GM19099 (cell line): ENCODE results near the gene SPANXD.
"Not testable (repeated sequence)": the region's sequence is repeated elsewhere in the genome, so short reads cannot be mapped to it uniquely, and the experiment has no call there.

ENCODE experiments used
- POLR2A ChIP-seq: IDR thresholded peaks from 3 replicates; pipeline ENCODE4 v1.6.1; 2011; ENCODE audit warnings: low read depth; ENCODE audit not compliant: insufficient read length; ENCODE audit errors: extremely low read depth

The SPANXD gene

GRCh38 chrX:141698639-141699038 lies at the start of gene SPANXD:
SPANXD (minus strand) TSS chrX:141698739; CDS start chrX:141698405, 334 bp downstream.
- not testable (repeated sequence) for TF ChIP-seq POLR2A

DNA sequence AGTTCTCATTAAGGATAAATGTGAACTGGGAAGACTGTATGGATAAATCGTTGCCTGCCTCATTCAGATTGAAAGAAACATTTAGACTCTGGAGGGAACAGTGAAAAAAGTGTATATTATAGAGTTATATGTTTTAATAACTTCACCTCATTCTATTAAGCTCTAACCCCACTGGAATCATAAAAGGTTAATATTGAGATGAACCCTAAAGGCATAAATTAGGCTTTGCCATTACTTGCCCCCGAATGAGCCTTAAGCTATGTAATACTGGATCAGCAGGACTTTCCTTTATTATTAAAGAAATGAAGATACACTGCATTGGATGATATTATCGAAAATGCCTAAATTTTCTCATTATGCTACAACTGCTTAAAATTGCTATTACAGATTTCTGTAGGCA lies 44.1 kb upstream of the SPANXD start:
- TF ChIP-seq POLR2A, result no peak

DNA sequence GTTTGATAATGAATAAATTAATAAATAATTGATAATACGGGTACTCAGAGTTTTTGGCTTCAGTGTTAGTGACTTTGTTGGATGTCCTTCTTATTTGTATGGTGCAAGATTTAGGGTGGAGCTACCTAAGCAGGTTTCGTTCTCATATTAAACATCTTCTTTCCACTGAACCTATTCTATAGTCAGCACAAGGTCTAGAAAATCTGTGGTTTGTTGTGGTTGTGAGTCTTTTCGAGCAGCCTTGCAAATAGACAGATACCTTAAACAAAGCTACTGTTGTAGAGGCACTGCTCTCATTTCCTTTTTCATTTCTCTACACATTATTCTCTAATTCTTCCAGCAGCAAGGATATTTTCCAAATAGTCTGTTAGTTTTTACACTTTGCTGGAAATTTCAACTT lies 38.1 kb upstream of the SPANXD start:
- no peak for TF ChIP-seq POLR2A

DNA sequence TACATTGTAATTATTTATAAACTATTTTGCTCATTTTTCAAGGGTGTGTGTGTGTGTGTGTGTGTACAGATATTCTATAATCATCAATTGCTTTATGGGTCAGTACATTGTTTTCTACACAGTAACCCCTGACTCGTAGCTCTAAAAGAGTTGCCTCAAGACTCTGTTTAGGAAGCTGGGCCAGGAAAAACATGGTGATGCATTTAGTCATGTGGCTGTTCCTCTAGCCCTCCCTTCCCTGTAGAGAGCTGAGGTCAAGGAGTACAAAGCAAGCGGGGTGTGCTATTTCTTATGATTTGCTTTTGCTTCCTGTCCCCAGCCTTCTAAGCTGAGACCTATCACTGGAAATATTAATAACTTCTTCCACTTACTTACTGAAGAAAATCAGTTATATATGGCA lies 34.8 kb upstream of the SPANXD start:
- no peak for TF ChIP-seq POLR2A

GRCh38 chrX:141732031-141732430 lies 33.5 kb upstream of the SPANXD start:
- no peak for TF ChIP-seq POLR2A

DNA sequence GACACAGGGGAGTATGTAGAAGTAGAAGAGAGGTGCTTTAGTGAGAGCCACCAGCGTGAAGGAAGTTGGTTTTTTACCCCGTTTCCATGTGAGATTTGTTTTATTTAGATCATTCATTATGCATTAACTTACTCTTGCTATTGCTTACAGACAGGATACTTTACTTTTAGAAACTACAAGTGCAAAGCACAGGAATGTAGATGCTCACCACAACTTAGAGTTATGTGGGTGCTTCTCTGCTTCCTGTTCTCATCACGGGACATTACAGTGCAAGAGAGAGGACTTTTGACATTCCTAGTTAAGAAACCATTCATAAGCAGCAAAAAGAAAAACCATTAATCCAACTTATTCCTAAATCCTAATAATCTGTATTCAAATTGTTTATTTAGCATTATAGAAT lies 25.6 kb upstream of the SPANXD start:
- TF ChIP-seq POLR2A, result no peak

DNA sequence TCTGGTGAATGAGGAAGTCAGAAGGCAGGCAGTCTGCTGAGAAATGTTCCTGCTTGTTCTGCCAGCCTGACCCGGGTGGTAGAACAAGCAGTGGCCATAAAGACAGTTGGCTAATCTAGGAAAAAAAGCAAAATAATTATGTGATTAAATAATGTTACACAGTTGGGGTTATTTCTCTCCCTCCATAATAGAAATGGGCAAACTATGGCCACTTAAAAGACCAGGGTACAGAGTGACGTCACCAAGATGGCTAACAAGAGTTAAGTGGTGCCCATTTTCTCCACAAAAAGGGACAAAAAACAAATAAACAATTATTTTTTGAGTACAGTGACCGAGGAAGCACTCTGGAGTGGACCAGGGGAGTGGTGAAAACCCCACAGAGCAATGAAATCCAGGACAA lies 16.1 kb upstream of the SPANXD start:
- TF ChIP-seq POLR2A, result no peak

DNA sequence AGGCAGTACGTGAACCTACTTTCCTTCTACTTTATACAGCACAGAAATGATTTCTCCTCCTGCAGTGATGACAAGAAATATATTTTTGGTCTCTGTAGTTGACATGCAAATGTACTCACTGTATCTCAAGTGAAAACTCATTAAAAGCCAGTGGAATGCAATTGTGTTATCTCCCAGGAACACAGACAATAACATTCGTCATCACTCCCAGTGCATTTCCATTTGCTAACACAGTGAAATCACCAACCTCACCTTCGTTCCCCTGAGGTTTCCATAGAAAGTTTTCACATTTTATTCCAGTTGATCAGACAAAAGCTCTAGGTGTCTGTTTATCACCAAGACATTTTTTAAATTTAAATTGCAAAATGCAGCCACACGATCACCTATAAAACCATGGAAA lies 2.5 kb upstream of the SPANXD start:
- TF ChIP-seq POLR2A, result no peak

DNA sequence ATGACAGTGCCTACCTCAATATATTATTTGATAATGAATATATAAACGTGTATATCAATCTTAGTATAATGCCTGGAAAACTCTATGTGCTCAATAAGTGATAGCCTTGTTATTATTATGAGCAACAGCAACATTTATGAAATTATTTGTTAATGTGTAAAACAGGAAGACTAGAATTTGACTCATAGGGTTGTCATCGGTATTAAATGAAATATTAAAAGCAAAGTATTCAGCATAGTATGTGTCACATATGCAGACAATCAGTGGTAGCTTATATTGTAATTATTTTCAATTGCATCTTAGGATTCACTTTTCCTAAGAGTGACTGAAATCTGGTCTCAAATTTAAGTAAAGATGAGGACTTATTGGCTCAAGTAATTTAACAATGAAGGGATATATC lies 24.6 kb downstream of the SPANXD start:
- TF ChIP-seq POLR2A, result no peak

DNA sequence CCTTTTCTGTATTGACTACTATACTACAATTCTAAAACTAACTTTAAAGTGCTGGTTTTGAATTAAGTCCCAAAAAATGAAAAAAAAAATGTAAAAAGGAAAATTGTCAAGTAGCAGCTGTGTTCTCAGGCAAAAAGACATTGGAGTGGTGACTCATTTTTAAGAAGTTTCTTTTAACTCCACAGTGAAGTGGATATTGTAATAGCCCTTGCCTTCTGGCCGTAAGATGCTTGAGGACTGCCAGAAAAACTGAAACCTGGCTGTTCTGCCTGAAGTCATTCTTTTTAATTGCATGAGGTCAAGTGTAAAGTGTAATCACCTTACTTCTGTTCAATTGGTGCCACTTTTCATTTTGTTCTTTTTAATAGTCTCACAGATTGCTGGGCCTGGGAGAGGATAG lies 28.9 kb downstream of the SPANXD start:
- no peak for TF ChIP-seq POLR2A

- no peak for TF ChIP-seq POLR2A
Observed at GRCh38 chrX:141668371-141668770, 30.2 kb downstream of the SPANXD start.

GRCh38 chrX:141662781-141663180 lies 35.8 kb downstream of the SPANXD start:
- TF ChIP-seq POLR2A, result no peak

DNA sequence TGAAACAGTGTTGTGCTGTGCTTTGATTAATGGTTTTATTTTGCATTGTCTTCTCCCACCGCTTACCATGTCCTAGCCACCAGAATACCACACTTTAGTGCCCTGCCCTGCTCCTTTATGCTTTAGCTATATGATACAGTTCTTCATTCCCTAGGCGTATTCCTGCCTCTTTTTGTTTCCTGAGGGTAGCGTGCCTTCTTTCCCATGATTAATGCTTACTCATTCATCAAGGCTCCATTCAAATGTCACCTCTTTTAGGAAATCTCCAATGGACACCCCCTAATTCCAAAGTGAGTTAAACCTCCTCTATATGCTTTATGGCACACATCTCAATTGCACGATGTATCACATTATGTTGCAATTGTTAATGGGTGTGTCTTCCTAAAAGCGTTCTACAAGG lies 46.3 kb downstream of the SPANXD start:
- no peak for TF ChIP-seq POLR2A
